Retinal pigment epithelial cell (primary cell): ENCODE results near the gene ACKR1.

ENCODE experiments used
- DNase-seq: peaks from one replicate; pipeline ENCODE4 v3.0.0-alpha.2; 2010; ENCODE audit warnings: low read depth
- H3K4me3 ChIP-seq: 2 replicates; pipeline ENCODE4 v1.5.1; 2011; ENCODE audit warnings: mild to moderate bottlenecking, low read length, control low read depth, moderate library complexity
- TF ChIP-seq, protein P1 (sequence below): conservative IDR thresholded peaks from 2 replicates; pipeline ENCODE4 v1.5.1; 2011; ENCODE audit warnings: low read depth, low read length, control low read depth, inconsistent platforms

The ACKR1 gene

DNA sequence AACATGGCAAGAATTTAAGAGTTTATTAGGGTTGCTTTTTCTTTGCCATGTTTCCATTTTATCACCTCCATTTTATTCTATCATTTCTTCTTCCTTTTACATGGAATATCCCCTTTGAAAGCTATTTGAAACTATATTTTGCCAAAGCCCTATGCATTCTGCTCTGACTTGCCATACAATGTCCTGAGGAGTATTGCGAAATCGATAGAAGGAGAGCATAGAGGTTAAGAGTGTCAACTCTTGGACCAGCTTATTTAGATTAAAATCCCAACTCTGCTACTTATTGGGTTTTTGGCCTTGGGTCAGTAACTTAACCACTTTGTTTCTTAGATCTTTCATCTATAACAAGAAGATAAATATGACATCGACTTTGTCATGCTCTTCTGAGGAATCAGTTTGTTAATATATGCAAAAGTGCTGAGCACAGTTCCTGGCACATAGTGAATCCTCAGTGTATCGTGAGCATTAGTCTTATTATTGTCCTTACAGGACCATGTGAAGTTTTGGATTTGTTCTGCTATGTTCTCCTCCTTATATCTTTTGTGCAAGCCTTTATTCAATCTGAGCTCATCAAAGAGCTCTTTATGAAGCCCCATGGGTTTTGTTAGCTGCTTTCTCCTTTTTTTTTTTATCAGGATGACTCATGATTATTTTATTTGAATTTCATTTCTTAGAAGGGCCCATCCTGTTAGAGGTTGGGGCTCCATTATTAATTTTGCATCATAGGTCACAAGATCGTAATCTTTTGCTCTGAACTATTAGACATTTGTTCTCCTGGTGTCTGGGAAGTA lies 17.6 kb downstream of the ACKR1 start:
- no peak for DNase-seq
- TF ChIP-seq, protein P1, sequence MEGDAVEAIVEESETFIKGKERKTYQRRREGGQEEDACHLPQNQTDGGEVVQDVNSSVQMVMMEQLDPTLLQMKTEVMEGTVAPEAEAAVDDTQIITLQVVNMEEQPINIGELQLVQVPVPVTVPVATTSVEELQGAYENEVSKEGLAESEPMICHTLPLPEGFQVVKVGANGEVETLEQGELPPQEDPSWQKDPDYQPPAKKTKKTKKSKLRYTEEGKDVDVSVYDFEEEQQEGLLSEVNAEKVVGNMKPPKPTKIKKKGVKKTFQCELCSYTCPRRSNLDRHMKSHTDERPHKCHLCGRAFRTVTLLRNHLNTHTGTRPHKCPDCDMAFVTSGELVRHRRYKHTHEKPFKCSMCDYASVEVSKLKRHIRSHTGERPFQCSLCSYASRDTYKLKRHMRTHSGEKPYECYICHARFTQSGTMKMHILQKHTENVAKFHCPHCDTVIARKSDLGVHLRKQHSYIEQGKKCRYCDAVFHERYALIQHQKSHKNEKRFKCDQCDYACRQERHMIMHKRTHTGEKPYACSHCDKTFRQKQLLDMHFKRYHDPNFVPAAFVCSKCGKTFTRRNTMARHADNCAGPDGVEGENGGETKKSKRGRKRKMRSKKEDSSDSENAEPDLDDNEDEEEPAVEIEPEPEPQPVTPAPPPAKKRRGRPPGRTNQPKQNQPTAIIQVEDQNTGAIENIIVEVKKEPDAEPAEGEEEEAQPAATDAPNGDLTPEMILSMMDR = no peak
- H3K4me3 ChIP-seq = no peak overlapping the region

DNA sequence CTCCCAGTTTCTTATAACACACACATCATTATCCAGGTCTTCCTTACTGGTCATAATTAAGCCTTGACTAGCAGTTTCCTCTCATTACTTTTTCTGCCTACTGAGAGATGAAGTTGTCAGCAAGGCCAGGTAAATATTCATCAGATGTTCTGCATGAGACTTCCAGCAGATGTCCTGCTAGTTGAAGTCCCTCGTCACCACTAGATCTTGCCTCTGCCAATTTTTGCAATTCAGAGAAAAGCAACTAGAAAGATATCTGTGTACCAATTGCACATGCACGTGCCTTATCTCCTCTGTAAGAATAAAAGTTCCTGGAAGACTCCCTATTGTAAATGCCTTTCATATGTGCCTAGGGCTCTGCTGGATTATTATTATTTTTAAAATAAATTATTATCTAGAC lies 18.3 kb downstream of the ACKR1 start:
- H3K4me3 ChIP-seq = no peak overlapping the region
- DNase-seq = no peak
- TF ChIP-seq, protein P1 = no peak

DNA sequence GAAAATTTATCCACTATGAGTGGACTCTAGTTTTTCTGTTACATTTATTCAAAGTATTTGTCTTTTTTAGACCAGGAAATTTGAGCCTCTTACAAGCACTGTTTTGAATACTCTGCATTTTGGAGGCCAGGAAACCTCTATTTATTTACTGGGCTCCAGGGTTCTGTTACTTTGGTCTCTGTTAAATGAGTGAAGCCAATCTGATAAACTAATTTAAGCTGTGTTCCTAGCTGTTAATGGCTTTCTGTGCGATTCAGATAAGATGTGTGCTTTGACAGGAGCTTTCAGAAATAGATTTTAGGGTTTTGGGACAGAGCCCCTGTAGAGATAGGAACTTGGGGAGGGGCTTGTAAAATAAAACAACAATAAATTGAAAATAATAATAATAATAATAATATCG lies 23.9 kb downstream of the ACKR1 start:
- DNase-seq = no peak
- no peak overlapping the region for H3K4me3 ChIP-seq
- TF ChIP-seq, protein P1 = no peak

DNA sequence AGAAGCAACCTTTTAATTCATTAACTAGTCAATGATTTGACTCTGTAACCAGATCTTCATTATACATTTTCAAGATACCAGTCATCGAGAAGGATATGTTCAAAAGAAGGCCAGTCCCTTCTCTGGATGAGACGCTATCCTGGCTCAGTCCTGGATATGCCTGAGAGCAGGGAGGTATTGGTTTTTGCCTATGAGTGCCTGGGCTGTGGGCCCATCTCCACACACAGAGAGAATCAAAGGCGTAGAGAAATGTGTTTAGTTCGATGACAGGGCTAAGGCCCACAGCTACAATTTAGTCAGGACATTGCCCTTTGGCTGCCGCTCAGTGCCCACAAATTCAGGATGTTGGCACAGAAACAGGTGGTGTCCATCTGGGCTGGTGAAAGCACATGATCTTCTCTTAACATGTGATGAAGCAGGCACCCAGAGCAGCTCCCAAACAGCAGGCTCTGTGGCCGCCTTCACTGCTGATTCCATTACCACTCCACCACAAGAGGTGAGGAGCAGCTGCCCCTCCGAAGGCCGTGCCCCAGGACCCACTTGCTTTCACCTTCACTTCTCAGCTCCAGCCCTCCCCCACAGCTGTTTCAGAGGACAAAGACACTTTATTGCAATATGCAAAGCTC lies 24.7 kb downstream of the ACKR1 start:
- H3K4me3 ChIP-seq = no peak overlapping the region
- TF ChIP-seq, protein P1 = no peak
- DNase-seq = no peak

DNA sequence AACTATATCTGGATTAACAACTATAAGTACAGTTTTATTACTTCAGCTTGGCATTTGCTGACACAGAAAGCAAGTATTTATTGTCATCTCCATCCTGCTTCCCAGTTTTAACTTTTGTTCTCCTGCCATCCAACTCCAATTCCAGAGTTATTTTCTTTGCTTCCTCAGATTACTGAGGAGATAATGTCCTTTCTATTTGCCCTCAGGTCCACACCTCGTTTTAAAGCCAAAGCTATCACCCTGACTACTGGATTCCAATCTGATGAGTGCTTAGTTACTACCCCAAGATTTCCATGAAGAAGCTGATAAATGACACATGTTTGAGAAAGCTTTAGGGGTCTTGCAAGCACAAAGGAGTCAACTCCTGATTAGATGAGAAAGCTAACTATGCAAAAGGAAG lies 25.2 kb downstream of the ACKR1 start:
- H3K4me3 ChIP-seq = no peak overlapping the region
- no peak for DNase-seq
- TF ChIP-seq, protein P1 = no peak

DNA sequence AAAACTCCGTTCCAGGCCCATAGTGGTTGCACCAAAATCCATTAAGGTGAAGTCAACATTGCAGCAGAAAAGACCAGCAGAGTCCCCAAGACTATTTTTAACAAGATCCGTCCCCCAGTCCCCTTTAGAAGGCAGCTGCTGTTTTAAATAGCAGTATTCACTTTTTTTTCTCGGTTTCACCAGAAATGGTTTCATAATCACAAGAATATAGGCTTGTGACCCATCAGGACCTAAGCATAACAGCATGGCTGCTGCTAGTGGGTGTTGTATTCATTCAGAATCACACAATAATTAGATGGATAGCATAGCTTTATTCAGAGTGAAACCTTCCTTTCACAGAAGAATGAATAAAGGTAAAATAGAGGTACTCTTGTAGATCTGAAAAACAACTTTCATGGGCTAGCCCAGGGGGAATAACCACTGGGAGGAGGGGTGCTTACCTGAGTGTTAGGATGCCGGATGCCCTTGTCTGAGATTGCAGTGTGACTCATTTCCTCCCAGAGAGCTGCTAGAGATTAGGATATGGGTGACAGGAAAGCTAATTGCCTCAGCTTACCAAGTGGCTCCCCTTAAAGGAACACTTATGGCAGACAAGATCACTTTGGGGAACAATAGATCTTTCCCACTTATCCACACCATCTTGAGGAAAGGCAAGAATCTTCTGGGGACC lies 35.0 kb downstream of the ACKR1 start:
- no peak for DNase-seq
- H3K4me3 ChIP-seq = no peak overlapping the region
- TF ChIP-seq, protein P1 = no peak

DNA sequence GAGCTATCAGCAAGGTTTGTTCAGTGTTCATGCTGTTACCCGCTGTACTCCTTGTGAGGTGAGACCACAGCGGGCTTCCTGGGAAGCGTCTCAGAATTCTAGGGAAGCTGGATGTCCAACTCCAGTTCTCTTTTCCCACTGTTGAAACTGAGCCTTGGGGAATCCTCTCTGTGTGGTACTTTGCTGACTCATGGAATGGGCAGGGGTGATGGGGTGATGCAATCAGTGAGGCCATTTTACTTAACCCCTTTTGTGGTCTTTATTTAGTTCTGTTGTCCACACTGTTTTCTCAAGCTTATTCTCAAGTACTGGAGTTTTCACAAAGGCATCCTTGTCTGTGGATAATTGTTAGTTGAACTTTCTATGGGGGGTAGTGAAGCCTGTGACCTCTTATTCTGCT lies 42.6 kb downstream of the ACKR1 start:
- no peak for DNase-seq
- TF ChIP-seq, protein P1 = no peak
- no peak overlapping the region for H3K4me3 ChIP-seq
